GM23338 (cell line): Measurements from ENCODE around the gene SOHLH1. TPM values are rescaled to one million over a fixed set of nuclear protein-coding genes. Genes with fewer than 3 reads are reported as not detected.

Source experiments
- ATAC-seq: fragments of 200-7000 bp; cut with Tn5 transposase; 3 replicates; pipeline ENCODE4 v1.9.1; 2020
- DNase-seq: peaks from one replicate; pipeline ENCODE4 v3.0.0-alpha.2; 2015; ENCODE audit warnings: low spot score
- H2AFZ ChIP-seq: fragments of 200-600 bp; sonication (generic); 2 replicates; pipeline ENCODE4 v1.8.0; 2016; ENCODE audit warnings: antibody characterized with exemption, mild to moderate bottlenecking, moderate library complexity
- H3F3A ChIP-seq: fragments of 200-600 bp; sonication (generic); replicated peaks from 2 replicates; pipeline ENCODE4 v1.8.0; 2017; ENCODE audit warnings: antibody characterized with exemption, mixed run types, low read depth
- H3K27ac ChIP-seq: fragments of 200-600 bp; sonication (generic); 2 replicates; pipeline ENCODE4 v1.6.1; 2016; ENCODE audit warnings: low read depth
- H3K27me3 ChIP-seq: fragments of 200-600 bp; sonication (generic); 2 replicates; pipeline ENCODE4 v1.8.0; 2016; ENCODE audit warnings: mild to moderate bottlenecking, mixed run types, moderate library complexity; ENCODE audit not compliant: insufficient read depth
- H3K36me3 ChIP-seq: fragments of 200-600 bp; sonication (generic); 2 replicates; pipeline ENCODE4 v1.8.0; 2016; ENCODE audit warnings: mild to moderate bottlenecking; ENCODE audit not compliant: insufficient read depth
- H3K4me1 ChIP-seq: fragments of 200-600 bp; sonication (generic); 2 replicates; pipeline ENCODE4 v1.8.0; 2016; ENCODE audit warnings: mild to moderate bottlenecking, moderate library complexity; ENCODE audit not compliant: insufficient read depth
- H3K4me2 ChIP-seq: fragments of 200-600 bp; sonication (generic); 2 replicates; pipeline ENCODE4 v1.7.1; 2017; ENCODE audit warnings: mixed run types
- H3K4me3 ChIP-seq: fragments of 200-600 bp; sonication (generic); 2 replicates; pipeline ENCODE4 v1.6.1; 2016; ENCODE audit warnings: mixed run types
- H3K79me2 ChIP-seq: fragments of 200-600 bp; sonication (generic); replicated peaks from 2 replicates; pipeline ENCODE4 v1.8.0; 2017; ENCODE audit warnings: mild to moderate bottlenecking; ENCODE audit not compliant: insufficient read depth
- H3K9me2 ChIP-seq: fragments of 200-600 bp; sonication (generic); 2 replicates; pipeline ENCODE4 v1.8.0; 2017; ENCODE audit not compliant: insufficient read depth
- H4K20me1 ChIP-seq: fragments of 200-600 bp; sonication (generic); replicated peaks from 2 replicates; pipeline ENCODE4 v1.8.0; 2017; ENCODE audit warnings: mild to moderate bottlenecking; ENCODE audit not compliant: insufficient read depth
- H3K27ac Mint-ChIP-seq: 2 replicates; pipeline ENCODE4 v1.8.0; 2020; ENCODE audit warnings: inconsistent platforms, mild to moderate bottlenecking, moderate library complexity, mixed read lengths
- H3K27me3 Mint-ChIP-seq: 3 replicates; pipeline ENCODE4 v1.8.0; 2022; ENCODE audit warnings: low read depth, mild to moderate bottlenecking, moderate library complexity, mixed read lengths, inconsistent platforms; ENCODE audit not compliant: insufficient read depth, poor library complexity
- H3K36me3 Mint-ChIP-seq: 3 replicates; pipeline ENCODE4 v1.8.0; 2021; ENCODE audit warnings: low read depth, mild to moderate bottlenecking, inconsistent platforms, moderate library complexity, mixed read lengths
- H3K4me1 Mint-ChIP-seq: 3 replicates; pipeline ENCODE4 v1.8.0; 2020; ENCODE audit warnings: mild to moderate bottlenecking, inconsistent platforms, mixed read lengths
- H3K4me3 Mint-ChIP-seq: 3 replicates; pipeline ENCODE4 v1.8.0; 2021; ENCODE audit warnings: moderate library complexity, mild to moderate bottlenecking, inconsistent platforms, mixed read lengths
- H3K9me3 Mint-ChIP-seq: 3 replicates; pipeline ENCODE4 v1.8.0; 2020; ENCODE audit warnings: moderate library complexity, mild to moderate bottlenecking, inconsistent platforms, mixed read lengths
- CTCF ChIP-seq, 2 experiments: fragments of 200-600 bp in 1 of 2; sonication (generic) in 1 of 2; conservative IDR thresholded peaks; 2 replicates each; pipeline versions ENCODE4 v1.5.1 to v1.6.1; 2016 to 2017; ENCODE audit warnings: antibody characterized with exemption in 2 of 2, low read depth in 2 of 2, mild to moderate bottlenecking in 2 of 2, moderate library complexity in 1 of 2
- EZH2 ChIP-seq: fragments of 200-600 bp; sonication (generic); IDR thresholded peaks from one replicate; pipeline ENCODE4 v1.8.0; 2017; ENCODE audit warnings: antibody characterized with exemption, mild to moderate bottlenecking, low read depth; ENCODE audit not compliant: unreplicated experiment
- NANOG ChIP-seq: IDR thresholded peaks from 2 replicates; pipeline ENCODE4 v1.6.1; 2016; ENCODE audit warnings: antibody characterized with exemption, borderline replicate concordance
- REST ChIP-seq: IDR thresholded peaks from one replicate; pipeline ENCODE4 v1.6.1; 2018; ENCODE audit warnings: antibody characterized with exemption; ENCODE audit not compliant: unreplicated experiment
- STAT1 ChIP-seq: IDR thresholded peaks from one replicate; pipeline ENCODE4 v1.6.1; 2016; ENCODE audit warnings: antibody characterized with exemption; ENCODE audit not compliant: unreplicated experiment
- ZNF462 ChIP-seq: fragments of 250-450 bp; sonication (Bioruptor Pico); IDR thresholded peaks from 2 replicates; pipeline ENCODE4 v1.5.0; 2020; ENCODE audit warnings: mild to moderate bottlenecking, moderate library complexity
- polyA plus RNA-seq: library from polyadenylated mRNA; unstranded; fragments of >200 nt; fragmentation: Nextera tagmentation; extraction: Ambion mirVana; gene quantifications from 2 replicates; pipeline ENCODE4 v1.2.1, GENCODE V29; 2016
- total RNA-seq: library from RNA; depleted of rRNA; stranded (reverse); fragments of >200 nt; shearing (Covaris generic); gene quantifications from 2 replicates; pipeline ENCODE4 v1.2.3, GENCODE V29; 2014

The SOHLH1 gene
- total and polyA plus RNA-seq, 2 experiments from 2014 or later = 0.21 TPM; not detected in 1

- TF ChIP-seq EZH2 = no peak
- no peak for TF ChIP-seq REST
Measured at GRCh38 chr9:135707252-135708138, 8.2 kb upstream of the SOHLH1 start (continued).

GRCh38 chr9:135706288-135706687 lies 7.0 kb upstream of the SOHLH1 start:
- H3K9me3 Mint-ChIP-seq = no peaks in the 10 kb centered on the region
- TF ChIP-seq NANOG (no peak), STAT1 (no peak), ZNF462 (CRISPR knock-in tag) (no peak), CTCF (conservative IDR thresholded peaks at IDR 0.05; ENCODE audit: low read depth in 2 of 2) (no peak), REST (no peak)

More at GRCh38 chr9:135706288-135706687, 7.0 kb upstream of the SOHLH1 start:
- Histone ChIP-seq H3K79me2 (no peaks in the 10 kb centered on the region), H3K27ac (no peak overlapping the region), H3K4me3 (no peak overlapping the region), H3K36me3 (no peaks in the 10 kb centered on the region), H2AFZ (no peak overlapping the region), H3F3A (no peaks in the 10 kb centered on the region), H3K9me2 (no peaks in the 10 kb centered on the region), H3K4me1 (no peaks in the 10 kb centered on the region), H4K20me1 (no peaks in the 10 kb centered on the region), H3K27me3 (0 out of 2 replicates have a peak, but pooled peaks cover under 1% of the 10 kb centered on the region), H3K4me2 (no peak overlapping the region)
- peaks cover 3% of the 10 kb centered on the region; the same call in 2 of the 3 replicates for H3K4me1 Mint-ChIP-seq
- no peak for ATAC-seq
- no peaks in the 10 kb centered on the region for H3K36me3 Mint-ChIP-seq
- no peak overlapping the region for H3K27ac Mint-ChIP-seq
- H3K27me3 Mint-ChIP-seq = peaks cover 17% of the 10 kb centered on the region
- H3K4me3 Mint-ChIP-seq = no peak overlapping the region
- DNase-seq = no peak
